BJ (cell line): ENCODE results near the gene RNF225. TPM values are rescaled to one million over a fixed set of nuclear protein-coding genes. Genes with fewer than 3 reads are reported as not detected.
A peak's percentile ranks its signal among the peaks of the same experiment; 100 is the strongest.

Experiments
- CTCF ChIA-PET: fragments of 350-600 bp; formaldehyde crosslinking; extraction: SDS; loops from one replicate; lab custom pipeline; 2021; ENCODE audit warnings: antibody characterized with exemption, inconsistent platforms; lab: Yijun Ruan, JAX
- POLR2A ChIA-PET: fragments of 300-600 bp; sonication (Branson Sonifier 250); formaldehyde crosslinking; extraction: SDS; loops from one replicate; lab custom pipeline; 2021; ENCODE audit warnings: antibody characterized with exemption; lab: Charles Lee
- DNase-seq: peaks from one replicate; pipeline ENCODE4 v3.0.0-alpha.2; 2011; ENCODE audit warnings: low read depth
- H3K27me3 ChIP-seq: 2 replicates; pipeline ENCODE4 v1.6.0; 2011; ENCODE audit warnings: low read length; ENCODE audit not compliant: control insufficient read depth, insufficient read depth
- H3K36me3 ChIP-seq: 2 replicates; pipeline ENCODE4 v1.5.1; 2011; ENCODE audit warnings: low read length; ENCODE audit not compliant: control insufficient read depth, insufficient read depth
- H3K4me3 ChIP-seq: 2 replicates; pipeline ENCODE4 v1.5.1; 2011; ENCODE audit warnings: low read depth, mild to moderate bottlenecking, control low read depth, low read length
- CTCF ChIP-seq: IDR thresholded peaks from 2 replicates; pipeline ENCODE4 v1.5.1; 2011; ENCODE audit warnings: low read depth, mild to moderate bottlenecking, control low read depth, inconsistent platforms, low read length, moderate library complexity; ENCODE audit not compliant: insufficient read depth
- polyA plus RNA-seq: library from polyadenylated mRNA; depleted of rRNA; stranded (reverse); fragments of >200 nt; gene quantifications from 2 replicates; pipeline ENCODE4 v1.2.3, GENCODE V29; 2011

Gene RNF225
- polyA plus RNA-seq, 1 experiment = not detected

- no peak for DNase-seq
- POLR2A ChIA-PET = interaction anchor here (0.6 to 0.7 kb wide), 2 partner anchors 24 to 52 kb away, joined by 3 read pairs; partner anchors contain the start of genes ZNF584 and ZNF837
- no peak for TF ChIP-seq CTCF
- H3K27me3 ChIP-seq = no peaks in the 10 kb centered on the region; the same call in 1 of the 2 replicates
- CTCF ChIA-PET = no interaction called here
- peak overlapping the region; percentile 29 for H3K4me3 ChIP-seq
- peaks cover 8% of the 10 kb centered on the region for H3K36me3 ChIP-seq
Measured at GRCh38 chr19:58356766-58357480, 38.5 kb upstream of the RNF225 start.

- DNase-seq = no peak
- Histone ChIP-seq H3K4me3 (no peak overlapping the region), H3K36me3 (peaks cover 2% of the 10 kb centered on the region), H3K27me3 (no peaks in the 10 kb centered on the region; the same call in 1 of the 2 replicates)
- POLR2A ChIA-PET = no interaction called here
- no peak for TF ChIP-seq CTCF
- CTCF ChIA-PET = no interaction called here
Measured at GRCh38 chr19:58357481-58358145, 37.8 kb upstream of the RNF225 start.

- POLR2A ChIA-PET = no interaction called here
- H3K4me3 ChIP-seq = peak overlapping the region; percentile 48
- DNase-seq = no peak
- no peaks in the 10 kb centered on the region; the same call in 1 of the 2 replicates for H3K27me3 ChIP-seq
- H3K36me3 ChIP-seq = no peaks in the 10 kb centered on the region
- CTCF ChIA-PET = interaction anchor here (1.2 to 1.3 kb wide), 3 partner anchors 12 to 158 kb away, joined by 3 to 5 read pairs (median 3); partner anchors contain the start of gene ZBTB45
- 0 out of 2 replicates have a peak, but pooled peaks have one; percentile 11 for TF ChIP-seq CTCF
Measured at GRCh38 chr19:58361900-58362271, 33.6 kb upstream of the RNF225 start.

GRCh38 chr19:58362272-58362994, 33.0 kb upstream of the RNF225 start, which contains the start of gene ZNF497:
TSS of gene ZNF497 (minus strand) at chr19:58362751. CDS start at chr19:58357635, 5,116 bp downstream.
- ChIA-PET POLR2A (interaction anchor here (0.5 to 0.6 kb wide), 2 partner anchors 20 to 32 kb away, joined by 3 to 9 read pairs; no protein-coding TSS in a partner anchor), CTCF (interaction anchor here (1.2 to 1.3 kb wide), 4 partner anchors 11 to 158 kb away, joined by 3 to 5 read pairs (median 3); partner anchors contain the start of gene ZBTB45)

More at GRCh38 chr19:58362272-58362994, 33.0 kb upstream of the RNF225 start, which contains the start of gene ZNF497:
- Histone ChIP-seq H3K4me3 (peak within 1 kb of the TSS; percentile 48), H3K36me3 (no peaks in the 10 kb centered on the region), H3K27me3 (no peaks in the 10 kb centered on the region)
- DNase-seq = peak; percentile 82
- TF ChIP-seq CTCF = no peak
